Prostate gland (tissue), 2 donors: ENCODE results near the gene BBOX1. TPM values are rescaled to one million over a fixed set of nuclear protein-coding genes. Genes with fewer than 3 reads are reported as not detected.

Experiments used
- DNase-seq: peaks from one replicate; pipeline ENCODE4 v3.0.0-alpha.2; 2019; ENCODE audit warnings: low spot score
- H3K27ac ChIP-seq, 2 donors: fragments of 200-600 bp; sonication (generic); 2 replicates each; pipeline ENCODE4 v1.5.1; 2017 to 2019
- H3K27me3 ChIP-seq: fragments of 200-600 bp; sonication (generic); replicated peaks from 2 replicates; pipeline ENCODE4 v1.5.1; 2019; ENCODE audit not compliant: insufficient read depth
- H3K36me3 ChIP-seq, 2 donors: fragments of 200-600 bp; sonication (generic); 1 replicate in 1 of 2; 2 replicates in 1 of 2; pipeline versions ENCODE4 v1.5.1 to v1.8.1; 2017 to 2019
- H3K4me1 ChIP-seq: fragments of 200-600 bp; sonication (generic); replicated peaks from 2 replicates; pipeline ENCODE4 v1.5.1; 2019
- H3K4me3 ChIP-seq, 2 donors: fragments of 200-600 bp; sonication (generic); 2 replicates each; pipeline ENCODE4 v1.5.1; 2017 to 2019
- H3K9me3 ChIP-seq: fragments of 200-600 bp; sonication (generic); 2 replicates; pipeline ENCODE4 v1.5.1; 2017
- CTCF ChIP-seq, 4 experiments: fragments of 200-600 bp in 2 of 4; fragments of 450-650 bp in 2 of 4; sonication (generic) in 2 of 4; IDR thresholded peaks; 1 replicate in 3 of 4; 2 replicates in 1 of 4; pipeline ENCODE4 v1.5.1; 2016 to 2019; ENCODE audit warnings: antibody characterized with exemption in 4 of 4, mild to moderate bottlenecking in 2 of 4, moderate library complexity in 2 of 4
- POLR2A ChIP-seq: fragments of 450-650 bp; IDR thresholded peaks from one replicate; pipeline ENCODE4 v1.6.1; 2016; ENCODE audit warnings: antibody characterized with exemption, mild to moderate bottlenecking
- POLR2AphosphoS5 ChIP-seq: sonication (generic); formaldehyde crosslinking; IDR thresholded peaks from one replicate; pipeline ENCODE4 v1.6.1; 2017; ENCODE audit warnings: antibody characterized with exemption
- WGBS: methylation state at CpG from one replicate; pipeline ENCODE4 v1.1.5; 2018; 5-methylcytosine and 5-hydroxymethylcytosine counted together
- intact Hi-C: fragments of 100-400 bp; cut with DNase I; formaldehyde crosslinking; loops from one replicate; pipeline ENCODE4 v1.14.2; 2022
- total RNA-seq, 2 donors: library from RNA; depleted of rRNA; stranded (reverse); fragments of >200 nt; gene quantifications; one replicate each; pipeline ENCODE4 v1.1.0, GENCODE V29; 2016

Gene BBOX1
- total RNA-seq, 2 donors from 2014 or later: 1.0 TPM; not detected in 1

GRCh38 chr11:27111896-27112295 lies 71.3 kb downstream of the BBOX1 start:
- Histone ChIP-seq H3K9me3 (no peaks in the 10 kb centered on the region), H3K4me1 (no peaks in the 10 kb centered on the region), H3K36me3 (no peaks in the 10 kb centered on the region), H3K27me3 (no peaks in the 10 kb centered on the region), H3K4me3 (no peak overlapping the region), H3K27ac (no peak overlapping the region)
- no peak for DNase-seq
- 43% methylated on average over 2 of the region's 2 CpGs for WGBS
- intact Hi-C loops: no loop called here
- TF ChIP-seq CTCF (IDR thresholded peaks at IDR 0.05): no peak
- TF ChIP-seq POLR2AphosphoS5: no peak
- TF ChIP-seq POLR2A: no peak

GRCh38 chr11:27112946-27113345 lies 72.3 kb downstream of the BBOX1 start:
- Histone ChIP-seq H3K36me3 (no peaks in the 10 kb centered on the region), H3K9me3 (no peaks in the 10 kb centered on the region), H3K27me3 (no peaks in the 10 kb centered on the region), H3K4me3 (no peak overlapping the region), H3K4me1 (no peaks in the 10 kb centered on the region), H3K27ac (no peak overlapping the region)
- intact Hi-C loops: no loop called here
- WGBS: 95% methylated on average over 1 of the region's 1 CpG
- DNase-seq: no peak
- TF ChIP-seq POLR2A (no peak), CTCF (IDR thresholded peaks at IDR 0.05) (no peak)

- no peak for DNase-seq
- TF ChIP-seq POLR2A (no peak), POLR2AphosphoS5 (no peak), CTCF (IDR thresholded peaks at IDR 0.05) (no peak)
- 63% methylated on average over 3 of the region's 3 CpGs for WGBS
- Histone ChIP-seq H3K27me3 (no peaks in the 10 kb centered on the region), H3K27ac (no peak overlapping the region), H3K4me3 (no peak overlapping the region), H3K4me1 (no peaks in the 10 kb centered on the region), H3K9me3 (no peaks in the 10 kb centered on the region), H3K36me3 (no peaks in the 10 kb centered on the region)
- intact Hi-C loops: no loop called here
These were observed 74.5 kb downstream of the BBOX1 start for GRCh38 chr11:27115051-27115650.

- Histone ChIP-seq H3K9me3 (no peaks in the 10 kb centered on the region), H3K27ac (no peak overlapping the region), H3K36me3 (no peaks in the 10 kb centered on the region), H3K4me3 (no peak overlapping the region), H3K27me3 (no peaks in the 10 kb centered on the region), H3K4me1 (no peaks in the 10 kb centered on the region)
- 79% methylated on average over 1 of the region's 1 CpG for WGBS
- DNase-seq: no peak
- TF ChIP-seq CTCF (IDR thresholded peaks at IDR 0.05) (no peak), POLR2A (no peak), POLR2AphosphoS5 (no peak)
- intact Hi-C loops: no loop called here
These were observed 76.1 kb downstream of the BBOX1 start for GRCh38 chr11:27116684-27117083.

- TF ChIP-seq POLR2A (no peak), POLR2AphosphoS5 (no peak), CTCF (IDR thresholded peaks at IDR 0.05) (no peak)
- DNase-seq: no peak
- Histone ChIP-seq H3K27me3 (no peaks in the 10 kb centered on the region), H3K27ac (no peak overlapping the region), H3K4me1 (no peaks in the 10 kb centered on the region), H3K36me3 (no peaks in the 10 kb centered on the region), H3K9me3 (no peaks in the 10 kb centered on the region), H3K4me3 (no peak overlapping the region)
- intact Hi-C loops: no loop called here
- 91% methylated on average over 2 of the region's 2 CpGs for WGBS
These were observed 77.8 kb downstream of the BBOX1 start for GRCh38 chr11:27118371-27118770.
